Tibial artery (tissue), 4 donors: ENCODE data around the gene NDUFA11.
A peak's percentile ranks its signal among the peaks of the same experiment; 100 is the strongest.

ENCODE experiments used
- DNase-seq, 2 donors: peaks; one replicate each; pipeline ENCODE4 v3.0.0-alpha.2; 2019
- H3K27ac ChIP-seq, 2 donors: fragments of 200-600 bp; sonication (generic) in 1 of 2; 1 replicate in 1 of 2; 2 replicates in 1 of 2; pipeline ENCODE4 v1.5.1; 2018 to 2019; ENCODE audit warnings: mild to moderate bottlenecking in 1 of 2
- H3K27me3 ChIP-seq, 2 donors: fragments of 200-600 bp; sonication (generic) in 1 of 2; one replicate each; pipeline versions ENCODE4 v1.5.1 to v1.6.0; 2016 to 2019
- H3K36me3 ChIP-seq, 3 donors: fragments of 200-600 bp; sonication (generic) in 2 of 3; one replicate each; pipeline ENCODE4 v1.5.1; 2016 to 2019; ENCODE audit warnings: mild to moderate bottlenecking in 2 of 3
- H3K4me1 ChIP-seq, 4 donors: fragments of 200-600 bp; sonication (generic) in 2 of 4; 1 replicate in 3 of 4; 2 replicates in 1 of 4; pipeline ENCODE4 v1.5.1; 2016 to 2019
- H3K4me3 ChIP-seq, 2 donors: fragments of 200-600 bp; sonication (generic) in 1 of 2; 1 replicate in 1 of 2; 2 replicates in 1 of 2; pipeline ENCODE4 v1.5.1; 2018 to 2019; ENCODE audit warnings: mild to moderate bottlenecking in 2 of 2
- H3K9me3 ChIP-seq, 3 donors: fragments of 200-600 bp; sonication (generic) in 1 of 3; one replicate each; pipeline ENCODE4 v1.5.1; 2016 to 2019
- CTCF ChIP-seq, 2 experiments: fragments of 200-600 bp in 1 of 2; fragments of 450-650 bp in 1 of 2; IDR thresholded peaks; one replicate each; pipeline ENCODE4 v1.5.1; 2017 to 2019; ENCODE audit warnings: antibody characterized with exemption in 2 of 2, mild to moderate bottlenecking in 1 of 2, moderate library complexity in 1 of 2
- intact Hi-C: fragments of 100-400 bp; cut with DNase I; formaldehyde crosslinking; loops from one replicate; pipeline ENCODE4 v1.15.0; 2023; ENCODE audit warnings: low total_unique reads

The NDUFA11 gene

GRCh38 chr19:5917431-5918107 lies 14.0 kb upstream of the NDUFA11 start:
- no peak for TF ChIP-seq CTCF (IDR thresholded peaks at IDR 0.05)
- intact Hi-C loops, result no loop called here
- Histone ChIP-seq H3K4me3 (no peak overlapping the region), H3K27ac (no peak overlapping the region), H3K36me3 (peaks cover 52 to 81% (median 77%) of the 10 kb centered on the region in 3 donors), H3K9me3 (no peaks in the 10 kb centered on the region), H3K27me3 (no peaks in the 10 kb centered on the region), H3K4me1 (peaks cover 0 to 24% (median 9%) of the 10 kb centered on the region in 4 donors)
- DNase-seq, result no peak

GRCh38 chr19:5916181-5916708 lies 12.7 kb upstream of the NDUFA11 start:
- no peak overlapping the region for H3K4me3 ChIP-seq
- intact Hi-C loops, result no loop called here
- peaks cover 42 to 68% (median 64%) of the 10 kb centered on the region in 3 donors for H3K36me3 ChIP-seq
- TF ChIP-seq CTCF (IDR thresholded peaks at IDR 0.05), result no peak
- no peaks in the 10 kb centered on the region for H3K27me3 ChIP-seq
- no peaks in the 10 kb centered on the region for H3K9me3 ChIP-seq
- H3K27ac ChIP-seq, result no peak overlapping the region
- peaks cover 0 to 24% (median 9%) of the 10 kb centered on the region in 4 donors for H3K4me1 ChIP-seq
- no peak for DNase-seq

GRCh38 chr19:5915782-5916165 lies 12.2 kb upstream of the NDUFA11 start:
- Histone ChIP-seq H3K4me3 (no peak overlapping the region), H3K27ac (no peak overlapping the region), H3K9me3 (no peaks in the 10 kb centered on the region), H3K27me3 (no peaks in the 10 kb centered on the region), H3K36me3 (peaks cover 42 to 66% (median 59%) of the 10 kb centered on the region in 3 donors), H3K4me1 (peaks cover 0 to 24% (median 9%) of the 10 kb centered on the region in 4 donors)
- DNase-seq, result no peak
- no peak for TF ChIP-seq CTCF (IDR thresholded peaks at IDR 0.05)
- intact Hi-C loops, result no loop called here

- TF ChIP-seq CTCF (IDR thresholded peaks at IDR 0.05), result no peak
- peaks cover 0 to 24% (median 9%) of the 10 kb centered on the region in 4 donors for H3K4me1 ChIP-seq
- no peak overlapping the region for H3K4me3 ChIP-seq
- intact Hi-C loops, result no loop called here
- H3K9me3 ChIP-seq, result no peaks in the 10 kb centered on the region
- H3K27me3 ChIP-seq, result no peaks in the 10 kb centered on the region
- DNase-seq, result no peak
- peaks cover 37 to 66% (median 57%) of the 10 kb centered on the region in 3 donors for H3K36me3 ChIP-seq
- no peak overlapping the region for H3K27ac ChIP-seq
These were observed 11.6 kb upstream of the NDUFA11 start for GRCh38 chr19:5914946-5915781.

GRCh38 chr19:5914358-5914774 lies 10.8 kb upstream of the NDUFA11 start:
- Histone ChIP-seq H3K27ac (peak overlapping the region; percentile 22 to 41), H3K36me3 (peaks cover 34 to 66% (median 60%) of the 10 kb centered on the region in 3 donors), H3K4me3 (no peak overlapping the region), H3K4me1 (peaks cover 0 to 24% (median 9%) of the 10 kb centered on the region in 4 donors), H3K9me3 (no peaks in the 10 kb centered on the region), H3K27me3 (no peaks in the 10 kb centered on the region)
- DNase-seq, result no peak
- intact Hi-C loops, result no loop called here
- TF ChIP-seq CTCF (IDR thresholded peaks at IDR 0.05), result no peak
